Amygdala (tissue), 56 donors: ENCODE results near the gene ATF4.
A peak's percentile ranks its signal among the peaks of the same experiment; 100 is the strongest.

ENCODE experiments used
- DNase-seq, 56 donors: peaks; one replicate each; lab custom pipeline; 2025; lab: John Stamatoyannopoulos, UW

ATF4 gene

DNA sequence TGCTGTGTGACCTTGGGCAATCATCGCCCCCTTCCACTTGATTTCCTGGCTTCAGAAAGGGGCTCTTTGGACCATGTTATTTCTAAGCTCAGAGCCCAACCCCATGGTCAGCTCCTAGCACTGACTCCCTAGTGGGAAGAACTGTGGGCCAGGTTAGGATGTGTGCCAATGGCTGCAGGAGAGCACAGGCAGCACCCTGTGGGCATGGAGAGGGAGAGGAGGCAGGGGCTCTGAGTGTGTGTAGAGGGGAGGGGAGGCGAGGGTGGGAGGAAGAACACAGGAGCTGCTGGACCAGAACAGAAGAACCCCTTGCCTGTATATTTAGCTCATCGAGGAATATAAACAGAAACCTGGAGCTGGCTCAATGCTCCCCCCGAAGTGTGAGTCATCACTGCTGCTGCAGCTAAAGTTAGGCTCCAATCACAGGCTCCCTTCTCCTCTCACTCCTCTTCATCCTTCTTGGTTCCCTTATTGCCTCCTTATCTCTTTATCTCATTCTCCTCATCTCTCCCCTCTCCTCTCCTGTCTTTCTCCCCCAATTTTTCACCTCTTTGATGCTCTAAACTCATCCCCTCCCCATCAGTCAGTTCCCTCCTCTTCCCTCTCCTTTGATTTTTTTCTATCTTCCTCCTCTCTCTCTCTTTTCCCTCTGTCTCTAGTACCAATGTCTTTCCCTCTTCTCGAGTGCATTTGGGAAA is 26.7 kb downstream of the ATF4 start:
- DNase-seq: peak in 23 of 56 donors; percentile 14 to 79 (median 36)

DNA sequence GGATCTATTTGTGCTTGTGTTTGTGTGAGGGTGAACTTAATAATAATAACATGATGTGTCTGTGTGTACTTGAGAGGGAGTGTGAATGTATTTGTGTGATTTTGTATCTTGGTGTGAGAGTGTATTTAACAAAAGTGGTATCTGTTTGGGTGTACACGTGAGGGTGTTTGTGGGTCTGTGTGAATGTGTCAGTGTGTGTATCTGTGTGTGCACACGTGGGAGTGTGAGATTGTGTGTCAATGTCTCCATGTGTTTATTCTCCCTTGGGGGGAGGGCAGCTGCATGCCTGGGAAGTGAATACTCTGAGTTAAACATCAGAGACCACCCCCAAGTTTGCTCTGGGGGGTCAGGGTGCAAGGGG is 27.2 kb downstream of the ATF4 start:
- no peak for DNase-seq

- DNase-seq: no peak
These were observed 33.1 kb downstream of the ATF4 start for GRCh38 chr22:39553429-39553828.

DNA sequence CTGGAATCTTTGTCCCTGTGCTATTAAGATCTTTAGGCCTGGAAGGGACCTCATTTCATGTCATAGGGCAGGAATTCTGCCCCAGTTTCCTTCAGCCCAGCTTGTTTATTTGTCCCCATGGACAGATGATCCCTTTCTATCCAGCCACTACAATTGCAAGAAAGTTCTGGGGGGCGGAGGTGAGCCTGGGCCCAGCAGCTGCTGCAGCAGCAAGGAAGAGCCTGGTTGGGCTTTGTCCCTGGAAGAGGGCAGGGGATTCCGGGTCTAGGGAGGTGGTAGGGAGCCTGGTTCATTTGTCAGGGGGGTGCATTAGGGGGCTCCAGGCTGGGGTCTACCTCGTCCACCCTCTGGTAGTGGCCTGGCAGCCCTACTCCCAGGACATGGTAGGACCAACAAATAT is 33.8 kb downstream of the ATF4 start:
- no peak for DNase-seq

DNA sequence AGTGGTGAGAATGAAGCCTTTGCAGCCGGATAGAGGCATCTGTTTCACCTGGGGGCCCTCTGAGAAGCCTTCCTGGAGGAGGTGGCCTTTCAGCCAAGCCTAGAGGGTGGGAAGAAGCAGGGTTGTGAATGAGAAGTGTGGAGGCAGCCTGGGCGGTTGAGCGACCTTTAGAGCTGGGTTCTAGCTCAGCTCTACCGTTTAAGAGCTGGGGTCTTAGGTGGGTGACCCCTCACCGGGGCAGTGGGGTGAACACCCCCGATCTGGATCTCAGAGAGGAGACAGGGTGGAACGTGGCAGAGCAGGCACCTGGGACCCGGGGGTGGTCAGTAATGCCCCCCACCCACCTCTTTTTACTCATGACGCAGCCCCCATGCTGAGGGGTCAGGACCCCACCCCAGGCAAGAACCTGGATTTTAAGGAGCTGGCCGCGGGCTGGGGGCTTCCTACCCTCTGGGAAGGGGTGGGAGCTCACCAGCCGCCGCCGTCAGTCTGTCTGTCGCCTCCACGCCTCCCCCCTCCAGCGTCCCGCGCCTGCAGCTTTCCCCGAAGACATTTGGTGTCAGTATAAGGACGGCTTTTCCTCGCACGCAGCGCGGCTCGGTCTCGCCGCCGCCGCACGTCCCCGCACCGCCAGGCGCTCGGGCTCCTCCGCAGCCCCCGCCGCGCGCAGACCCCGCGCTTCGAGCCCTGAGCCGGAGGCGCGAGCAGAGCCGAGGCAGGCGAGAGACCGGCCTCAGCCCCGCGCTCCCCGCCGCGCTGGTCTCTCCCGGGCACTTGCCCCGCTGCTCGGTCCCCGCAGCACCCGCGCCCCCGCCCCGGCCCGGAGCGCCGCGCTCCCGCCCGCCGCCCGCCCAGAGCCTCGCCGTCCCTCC is 36.8 kb downstream of the ATF4 start:
- DNase-seq: peak in 23 of 56 donors; percentile 8 to 65 (median 25)

DNA sequence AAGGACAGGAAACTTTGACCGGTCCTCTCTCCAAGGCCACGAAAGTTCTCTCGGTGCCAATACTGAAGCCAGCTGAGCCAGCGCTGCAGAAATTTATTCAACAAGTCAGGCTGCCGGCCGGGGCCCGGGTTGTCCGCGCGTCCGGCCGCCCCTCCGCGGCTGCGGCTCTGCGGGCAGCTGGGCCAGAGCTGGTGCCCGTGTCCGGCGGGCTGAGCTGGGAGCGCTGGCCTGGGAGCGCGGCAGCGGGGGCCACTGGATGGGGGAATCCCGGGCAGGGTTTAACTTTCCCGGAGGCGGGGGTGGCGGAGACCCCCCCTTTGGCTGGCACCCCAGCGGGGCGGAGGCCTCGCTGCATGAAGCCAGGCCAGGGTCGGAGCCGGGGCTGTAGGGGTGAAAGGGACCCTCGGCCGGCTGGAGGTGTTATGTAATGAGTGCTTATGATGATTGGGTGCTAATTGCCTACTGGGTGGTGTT is 37.9 kb downstream of the ATF4 start:
- DNase-seq: no peak

DNA sequence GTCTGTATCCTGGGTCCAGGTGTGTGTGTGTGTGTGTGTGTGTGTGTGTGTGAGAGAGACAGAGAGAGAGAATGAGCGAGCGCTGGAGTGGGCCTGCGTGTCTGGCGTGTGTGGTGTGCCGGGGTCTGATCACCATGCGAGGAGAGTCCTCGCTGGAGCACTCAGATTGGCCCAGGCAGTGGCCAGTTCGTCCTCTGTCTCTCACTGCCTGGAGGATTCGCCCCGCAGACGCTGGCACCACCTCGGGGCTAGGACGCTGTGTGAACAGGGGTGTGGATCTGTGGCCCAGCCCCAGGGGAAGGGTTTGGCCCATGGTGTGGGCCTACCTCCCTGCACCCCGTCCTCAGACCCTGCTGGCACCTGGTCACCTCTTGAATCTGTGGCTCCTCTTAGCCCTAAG is 38.6 kb downstream of the ATF4 start:
- no peak for DNase-seq

DNA sequence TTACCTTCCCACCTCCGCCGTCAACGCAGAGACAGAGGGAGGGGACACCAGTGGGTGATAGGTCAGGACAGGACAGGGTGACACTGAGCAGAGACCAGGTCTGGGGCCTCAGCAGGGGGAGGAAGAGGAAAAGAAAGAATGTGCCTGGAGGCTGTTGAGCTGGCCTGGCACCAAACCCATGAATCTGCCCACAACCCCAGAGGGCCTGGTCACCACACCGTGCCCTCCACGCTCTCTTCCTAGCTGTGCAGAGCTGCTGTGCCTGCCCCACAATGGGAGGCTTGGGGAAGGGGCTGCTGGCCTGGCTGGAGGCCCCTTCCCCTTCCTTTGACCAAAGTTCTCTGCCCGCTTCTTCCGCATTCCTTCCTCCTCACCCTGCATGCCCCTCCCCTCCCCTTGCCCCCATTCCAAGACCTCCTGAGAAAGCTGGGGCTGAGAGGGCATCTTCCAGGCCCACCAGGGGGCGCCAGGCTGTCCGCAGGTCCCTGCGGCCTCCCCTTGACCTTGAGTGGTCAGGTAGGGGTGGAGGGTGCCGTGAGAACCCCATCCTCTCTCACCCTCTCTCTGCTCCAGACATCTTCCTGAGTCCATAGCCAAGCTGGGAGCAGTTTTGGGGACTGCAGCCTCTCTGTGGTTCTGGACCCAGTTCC is 39.2 kb downstream of the ATF4 start:
- DNase-seq: no peak

- no peak for DNase-seq
These were observed 39.8 kb downstream of the ATF4 start for GRCh38 chr22:39560127-39560526.

DNA sequence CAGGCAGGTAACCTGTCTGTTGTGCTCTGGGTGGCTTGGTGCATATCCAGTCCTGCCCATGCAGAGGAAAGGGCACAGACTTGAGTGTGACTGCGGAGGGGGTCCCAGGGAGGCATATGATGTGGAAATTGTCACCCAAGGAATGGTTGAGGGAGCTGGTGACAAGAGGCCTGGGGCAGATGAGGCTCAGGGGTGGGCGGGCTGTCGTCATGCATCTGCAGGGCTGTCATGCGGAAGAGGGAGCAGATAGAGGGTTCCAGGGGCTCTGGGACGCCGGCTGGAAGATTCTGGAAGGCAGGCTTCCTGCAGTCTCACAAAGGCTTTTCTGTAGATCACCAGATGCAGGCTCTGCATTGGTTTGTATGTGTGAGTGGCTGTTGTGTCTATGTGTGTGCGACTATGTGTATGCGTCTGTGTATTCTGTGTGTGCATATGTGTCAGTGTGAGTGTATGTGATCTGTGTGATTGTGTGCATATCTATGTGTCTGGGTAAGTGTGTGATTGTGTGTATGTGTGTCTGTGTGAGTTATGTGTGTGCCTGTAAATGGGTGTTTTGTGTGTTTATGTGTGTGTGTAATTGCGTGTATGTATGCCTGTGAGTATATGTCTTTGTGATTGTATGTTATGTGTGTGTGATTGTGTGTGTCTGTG is 42.6 kb downstream of the ATF4 start:
- no peak for DNase-seq

DNA sequence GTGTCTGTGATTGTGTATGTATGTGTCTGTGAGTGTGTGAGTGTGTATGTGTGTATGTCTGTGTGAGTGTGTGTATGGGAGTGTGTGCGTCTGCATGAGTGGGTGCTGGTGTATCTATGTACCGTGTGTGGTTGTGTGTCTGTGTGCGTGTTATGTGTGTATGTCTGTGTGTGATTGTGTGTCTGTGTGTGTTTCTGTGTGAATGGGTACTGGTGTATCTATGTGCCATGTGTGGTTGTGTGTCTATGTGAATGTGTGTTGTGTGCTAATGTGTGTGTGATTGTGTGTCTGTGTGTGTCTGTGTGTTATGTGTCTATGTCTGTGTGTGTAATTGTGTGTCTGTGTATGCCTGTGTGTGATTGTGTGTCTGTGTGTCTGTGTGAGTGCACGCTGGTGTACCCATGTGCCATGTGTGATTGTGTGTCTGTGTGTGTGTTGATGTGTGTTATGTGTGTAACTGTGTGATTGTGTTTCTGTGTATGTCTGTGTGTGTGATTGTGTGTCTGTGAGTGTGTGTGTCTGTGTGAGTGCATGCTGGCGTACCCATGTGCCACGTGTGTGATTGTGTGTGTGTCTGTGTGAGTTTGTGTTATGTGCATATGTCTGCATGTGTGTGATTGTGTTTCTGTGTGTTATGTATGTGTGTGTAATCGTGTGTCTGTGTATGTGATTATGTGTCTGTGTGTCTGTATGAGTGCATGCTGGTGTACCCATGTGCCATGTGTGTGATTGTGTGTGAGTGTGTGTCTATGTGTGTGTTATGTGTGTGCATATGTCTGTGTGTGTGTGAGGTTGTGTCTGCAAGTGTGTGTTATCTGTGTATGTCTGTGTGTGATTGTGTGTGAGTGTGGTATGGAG is 43.4 kb downstream of the ATF4 start:
- DNase-seq: no peak

GRCh38 chr22:39565414-39565944 is 45.1 kb downstream of the ATF4 start:
- no peak for DNase-seq

DNA sequence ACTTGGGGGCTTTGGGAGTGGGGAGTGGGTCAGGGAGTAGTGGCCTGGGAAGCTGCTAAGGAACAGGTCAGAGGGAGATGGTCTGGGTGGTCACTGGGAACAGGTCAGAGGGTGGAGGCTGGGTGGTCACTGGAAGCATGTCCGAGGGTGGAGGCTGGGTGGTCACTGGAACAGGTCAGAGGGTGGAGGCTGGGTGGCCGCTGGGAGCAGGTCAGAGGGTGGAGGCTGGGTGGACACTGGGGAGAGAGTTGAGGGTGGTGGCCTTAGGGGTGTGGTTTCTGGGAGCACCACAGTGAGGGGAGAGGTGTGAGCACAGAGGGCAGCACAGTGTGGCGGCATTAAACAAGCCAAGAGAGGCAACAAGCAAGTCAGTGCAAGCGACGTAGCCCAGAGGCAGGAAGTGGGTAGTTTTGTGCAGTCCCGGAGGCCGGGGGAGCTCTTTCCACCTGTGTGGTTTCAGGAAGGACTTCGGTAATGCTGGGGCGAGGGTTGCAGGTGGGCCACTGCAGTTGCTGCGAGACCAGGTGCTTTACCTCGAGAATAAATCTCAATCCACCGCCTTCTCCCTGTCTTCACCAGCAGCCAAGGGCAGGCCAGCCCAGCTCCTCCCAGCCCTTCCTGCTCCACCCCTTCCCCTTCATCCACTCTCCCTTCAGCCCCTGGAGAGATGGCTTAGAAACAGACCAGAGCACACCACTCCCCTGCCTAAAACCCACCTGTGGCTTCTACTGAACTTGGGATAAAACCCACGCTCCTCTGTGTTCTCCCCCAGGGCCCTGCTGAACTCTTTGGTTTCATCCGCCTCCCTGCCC is 47.0 kb downstream of the ATF4 start:
- no peak for DNase-seq

GRCh38 chr22:39568278-39568981 is 48.1 kb downstream of the ATF4 start:
- DNase-seq: no peak

GRCh38 chr22:39569066-39569465 is 48.7 kb downstream of the ATF4 start:
- DNase-seq: no peak

GRCh38 chr22:39570226-39570625 is 49.9 kb downstream of the ATF4 start:
- no peak for DNase-seq

GRCh38 chr22:39570665-39571064 is 50.3 kb downstream of the ATF4 start, which contains the start of gene CACNA1I:
TSS of gene CACNA1I (plus strand) at chr22:39570753. CDS start at chr22:39570753, 0 bp downstream.
- DNase-seq: no peak

DNA sequence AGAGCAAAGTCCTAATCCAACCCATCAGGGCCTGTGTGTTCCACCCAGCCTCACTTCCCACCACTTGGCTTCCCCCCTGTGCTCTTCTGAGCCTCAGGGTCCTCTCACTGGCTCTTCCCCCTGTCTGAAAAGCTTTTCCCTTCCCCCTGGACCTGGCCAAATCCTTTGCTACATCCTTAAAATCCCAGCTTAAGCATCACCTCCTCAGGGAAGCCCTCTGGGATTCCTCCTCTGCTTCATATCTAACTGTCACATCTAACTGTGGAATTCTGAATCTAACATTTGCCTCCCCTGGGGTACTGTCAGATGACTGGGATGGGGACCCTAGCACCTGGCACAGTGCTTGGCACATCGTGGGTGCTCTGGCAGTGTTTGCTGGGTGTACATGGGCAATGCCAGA is 51.2 kb downstream of the ATF4 start:
- DNase-seq: no peak
